NCI-H510A treated with DMSO at 0.1 percent for 48 hours (cell line): Measurements from ENCODE around the gene FAM89B.
A peak's percentile ranks its signal among the peaks of the same experiment; 100 is the strongest.
"Not testable (repeated sequence)": the region's sequence is repeated elsewhere in the genome, so short reads cannot be mapped to it uniquely, and the experiment has no call there.

Experiments
- DNase-seq: peaks from one replicate; lab custom pipeline; 2025; lab: John Stamatoyannopoulos, UW

FAM89B gene

GRCh38 chr11:65572356-65573051 lies at the start of gene FAM89B:
FAM89B (plus strand) TSS chr11:65572538; CDS start chr11:65572670, 132 bp downstream.
- peak; percentile 50 for DNase-seq

GRCh38 chr11:65522718-65523630 lies 49.4 kb upstream of the FAM89B start:
- not testable (repeated sequence) for DNase-seq

GRCh38 chr11:65523631-65523968 lies 48.7 kb upstream of the FAM89B start:
- not testable (repeated sequence) for DNase-seq

GRCh38 chr11:65524014-65524740 lies 48.2 kb upstream of the FAM89B start:
- DNase-seq, result no peak

- DNase-seq, result peak; percentile 67
These were observed 47.4 kb upstream of the FAM89B start, which contains the start of gene SCYL1 for GRCh38 chr11:65524741-65525545. SCYL1 (plus strand) TSS chr11:65525083; CDS start chr11:65525154, 71 bp downstream.

- DNase-seq, result no peak
These were observed 46.5 kb upstream of the FAM89B start for GRCh38 chr11:65525546-65526480.

- DNase-seq, result no peak
These were observed 45.6 kb upstream of the FAM89B start for GRCh38 chr11:65526744-65527143.

GRCh38 chr11:65528819-65529350 lies 43.5 kb upstream of the FAM89B start:
- no peak for DNase-seq

- no peak for DNase-seq
These were observed 42.7 kb upstream of the FAM89B start for GRCh38 chr11:65529475-65530156.

GRCh38 chr11:65530157-65530496 lies 42.2 kb upstream of the FAM89B start:
- DNase-seq, result no peak

GRCh38 chr11:65532388-65533064 lies 39.8 kb upstream of the FAM89B start:
- no peak for DNase-seq

- DNase-seq, result no peak
These were observed 37.2 kb upstream of the FAM89B start for GRCh38 chr11:65535102-65535501.

GRCh38 chr11:65536412-65537295 lies 35.7 kb upstream of the FAM89B start:
- DNase-seq, result no peak

- no peak for DNase-seq
These were observed 35.1 kb upstream of the FAM89B start for GRCh38 chr11:65537296-65537597.

GRCh38 chr11:65537620-65538231 lies 34.6 kb upstream of the FAM89B start:
- DNase-seq, result no peak

- DNase-seq, result no peak
These were observed 34.0 kb upstream of the FAM89B start for GRCh38 chr11:65538232-65538914.
